SK-N-SH (cell line): ENCODE results near the gene RPL10.

Source experiments
- ELF1 ChIP-seq: IDR thresholded peaks from 2 replicates; pipeline ENCODE4 v1.4.0; 2012
- NRF1 ChIP-seq: IDR thresholded peaks from 2 replicates; pipeline ENCODE4 v1.6.1; 2012; ENCODE audit warnings: low read depth, mild to moderate bottlenecking, low read length
- RFX5 ChIP-seq: IDR thresholded peaks from 2 replicates; pipeline ENCODE4 v1.6.1; 2012; ENCODE audit warnings: mild to moderate bottlenecking, improper control_type of control experiment, low read length
- TAF1 ChIP-seq: IDR thresholded peaks from 2 replicates; pipeline ENCODE4 v1.6.1; 2012; ENCODE audit warnings: low read depth, mild to moderate bottlenecking, low read length, moderate library complexity, borderline replicate concordance
- TF ChIP-seq, protein P1 (sequence below): fragments of 200-600 bp; sonication (generic); IDR thresholded peaks from 2 replicates; pipeline ENCODE4 v1.6.1; 2017; ENCODE audit warnings: antibody characterized with exemption, mild to moderate bottlenecking, moderate library complexity
- TF ChIP-seq, protein P2 (sequence below): IDR thresholded peaks from 2 replicates; pipeline ENCODE4 v1.6.1; 2012; ENCODE audit warnings: mild to moderate bottlenecking, low read depth, low read length, moderate library complexity
- TF ChIP-seq, protein P3 (sequence below): fragments of 150-350 bp; IDR thresholded peaks from 2 replicates; pipeline ENCODE4 v1.6.1; 2017; ENCODE audit warnings: antibody characterized with exemption, low read length, low read depth, borderline replicate concordance

DNA sequence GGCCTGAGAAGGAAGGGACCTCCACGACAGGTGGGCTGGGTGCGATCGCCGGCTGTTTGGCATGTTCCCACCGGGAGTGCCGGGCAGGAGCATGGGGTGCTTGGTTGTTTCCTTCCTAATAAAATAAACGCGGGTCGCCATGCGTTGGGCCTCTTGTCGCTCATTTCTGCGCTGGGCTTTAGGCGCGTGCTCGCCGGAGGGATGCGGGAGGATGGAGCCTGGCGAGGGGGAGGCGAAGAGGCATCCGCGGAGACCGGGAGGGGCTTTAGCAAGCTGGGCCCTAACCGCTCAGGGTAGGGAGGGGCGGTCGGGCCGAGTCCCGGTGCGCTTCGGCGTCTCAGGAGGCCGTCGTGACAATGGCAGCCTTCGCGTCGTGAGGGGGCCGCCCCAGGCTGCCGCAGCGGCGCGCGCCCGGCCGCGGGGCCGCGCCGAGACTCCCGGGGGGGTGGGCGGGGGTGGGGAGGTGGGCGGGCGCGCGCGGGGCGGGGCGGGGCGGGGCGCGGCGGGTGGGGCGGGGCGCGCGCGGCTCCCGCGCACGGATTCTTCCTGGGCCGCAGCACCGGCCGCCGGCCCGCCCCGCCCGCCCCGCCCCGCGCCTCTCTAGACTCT lies 38.3 kb downstream of the RPL10 start:
- TF ChIP-seq, protein P1, sequence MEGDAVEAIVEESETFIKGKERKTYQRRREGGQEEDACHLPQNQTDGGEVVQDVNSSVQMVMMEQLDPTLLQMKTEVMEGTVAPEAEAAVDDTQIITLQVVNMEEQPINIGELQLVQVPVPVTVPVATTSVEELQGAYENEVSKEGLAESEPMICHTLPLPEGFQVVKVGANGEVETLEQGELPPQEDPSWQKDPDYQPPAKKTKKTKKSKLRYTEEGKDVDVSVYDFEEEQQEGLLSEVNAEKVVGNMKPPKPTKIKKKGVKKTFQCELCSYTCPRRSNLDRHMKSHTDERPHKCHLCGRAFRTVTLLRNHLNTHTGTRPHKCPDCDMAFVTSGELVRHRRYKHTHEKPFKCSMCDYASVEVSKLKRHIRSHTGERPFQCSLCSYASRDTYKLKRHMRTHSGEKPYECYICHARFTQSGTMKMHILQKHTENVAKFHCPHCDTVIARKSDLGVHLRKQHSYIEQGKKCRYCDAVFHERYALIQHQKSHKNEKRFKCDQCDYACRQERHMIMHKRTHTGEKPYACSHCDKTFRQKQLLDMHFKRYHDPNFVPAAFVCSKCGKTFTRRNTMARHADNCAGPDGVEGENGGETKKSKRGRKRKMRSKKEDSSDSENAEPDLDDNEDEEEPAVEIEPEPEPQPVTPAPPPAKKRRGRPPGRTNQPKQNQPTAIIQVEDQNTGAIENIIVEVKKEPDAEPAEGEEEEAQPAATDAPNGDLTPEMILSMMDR: no peak
- TF ChIP-seq NRF1 (no peak), RFX5 (no peak), TAF1 (no peak), ELF1 (no peak)
- TF ChIP-seq, protein P2, sequence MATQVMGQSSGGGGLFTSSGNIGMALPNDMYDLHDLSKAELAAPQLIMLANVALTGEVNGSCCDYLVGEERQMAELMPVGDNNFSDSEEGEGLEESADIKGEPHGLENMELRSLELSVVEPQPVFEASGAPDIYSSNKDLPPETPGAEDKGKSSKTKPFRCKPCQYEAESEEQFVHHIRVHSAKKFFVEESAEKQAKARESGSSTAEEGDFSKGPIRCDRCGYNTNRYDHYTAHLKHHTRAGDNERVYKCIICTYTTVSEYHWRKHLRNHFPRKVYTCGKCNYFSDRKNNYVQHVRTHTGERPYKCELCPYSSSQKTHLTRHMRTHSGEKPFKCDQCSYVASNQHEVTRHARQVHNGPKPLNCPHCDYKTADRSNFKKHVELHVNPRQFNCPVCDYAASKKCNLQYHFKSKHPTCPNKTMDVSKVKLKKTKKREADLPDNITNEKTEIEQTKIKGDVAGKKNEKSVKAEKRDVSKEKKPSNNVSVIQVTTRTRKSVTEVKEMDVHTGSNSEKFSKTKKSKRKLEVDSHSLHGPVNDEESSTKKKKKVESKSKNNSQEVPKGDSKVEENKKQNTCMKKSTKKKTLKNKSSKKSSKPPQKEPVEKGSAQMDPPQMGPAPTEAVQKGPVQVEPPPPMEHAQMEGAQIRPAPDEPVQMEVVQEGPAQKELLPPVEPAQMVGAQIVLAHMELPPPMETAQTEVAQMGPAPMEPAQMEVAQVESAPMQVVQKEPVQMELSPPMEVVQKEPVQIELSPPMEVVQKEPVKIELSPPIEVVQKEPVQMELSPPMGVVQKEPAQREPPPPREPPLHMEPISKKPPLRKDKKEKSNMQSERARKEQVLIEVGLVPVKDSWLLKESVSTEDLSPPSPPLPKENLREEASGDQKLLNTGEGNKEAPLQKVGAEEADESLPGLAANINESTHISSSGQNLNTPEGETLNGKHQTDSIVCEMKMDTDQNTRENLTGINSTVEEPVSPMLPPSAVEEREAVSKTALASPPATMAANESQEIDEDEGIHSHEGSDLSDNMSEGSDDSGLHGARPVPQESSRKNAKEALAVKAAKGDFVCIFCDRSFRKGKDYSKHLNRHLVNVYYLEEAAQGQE: no peak
- TF ChIP-seq, protein P3, sequence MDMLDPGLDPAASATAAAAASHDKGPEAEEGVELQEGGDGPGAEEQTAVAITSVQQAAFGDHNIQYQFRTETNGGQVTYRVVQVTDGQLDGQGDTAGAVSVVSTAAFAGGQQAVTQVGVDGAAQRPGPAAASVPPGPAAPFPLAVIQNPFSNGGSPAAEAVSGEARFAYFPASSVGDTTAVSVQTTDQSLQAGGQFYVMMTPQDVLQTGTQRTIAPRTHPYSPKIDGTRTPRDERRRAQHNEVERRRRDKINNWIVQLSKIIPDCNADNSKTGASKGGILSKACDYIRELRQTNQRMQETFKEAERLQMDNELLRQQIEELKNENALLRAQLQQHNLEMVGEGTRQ: no peak
